HTERT RPE-1 (cell line): ENCODE results near the gene ABHD10.

Experiments
- in situ Hi-C: fragments of 300-500 bp; cut with MboI; formaldehyde crosslinking; loops from 4 replicates; pipeline ENCODE4 v1.14.3; 2020; ENCODE audit warnings: low sequenced_read_pairs

ABHD10 gene

DNA sequence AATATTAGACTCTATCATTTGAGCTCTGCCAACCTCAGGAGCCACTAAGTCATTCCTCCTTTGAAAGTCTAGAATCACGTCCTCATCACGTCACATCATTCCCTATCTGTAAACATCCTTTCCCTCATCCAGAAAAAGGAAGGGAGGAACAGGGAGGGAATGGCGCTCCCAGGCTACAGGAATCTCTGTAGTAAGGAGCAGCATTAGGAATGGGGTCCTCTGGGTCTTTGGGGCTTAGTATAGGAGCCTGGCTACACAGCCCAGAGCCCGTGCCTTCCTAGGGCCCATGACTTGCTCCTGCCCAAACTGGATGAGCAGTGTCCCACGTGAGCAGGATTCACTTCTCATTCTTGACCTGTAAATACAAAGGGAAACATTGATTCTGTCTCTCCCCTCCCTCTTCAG lies 21.5 kb downstream of the ABHD10 start:
- in situ Hi-C loops = no loop called here

DNA sequence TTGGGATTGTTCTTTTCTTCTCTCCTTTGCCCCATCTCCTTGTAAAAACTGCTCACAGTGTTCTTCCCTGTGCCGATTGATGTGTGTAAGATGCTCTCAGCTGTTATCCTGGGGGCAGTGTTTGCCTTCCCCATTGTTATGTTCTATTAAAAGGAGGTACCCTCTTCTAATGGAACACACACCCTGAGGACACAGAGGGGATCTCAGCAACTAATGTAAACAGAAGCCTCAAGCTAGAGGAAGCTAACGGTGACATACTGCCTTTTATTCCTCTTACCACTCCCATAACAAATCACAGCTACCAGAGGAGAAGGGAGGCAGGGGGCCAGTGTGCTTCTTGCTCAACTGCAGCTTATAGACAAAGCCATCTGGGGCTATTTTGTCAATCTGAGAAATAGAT lies 22.1 kb downstream of the ABHD10 start:
- in situ Hi-C loops = no loop called here

DNA sequence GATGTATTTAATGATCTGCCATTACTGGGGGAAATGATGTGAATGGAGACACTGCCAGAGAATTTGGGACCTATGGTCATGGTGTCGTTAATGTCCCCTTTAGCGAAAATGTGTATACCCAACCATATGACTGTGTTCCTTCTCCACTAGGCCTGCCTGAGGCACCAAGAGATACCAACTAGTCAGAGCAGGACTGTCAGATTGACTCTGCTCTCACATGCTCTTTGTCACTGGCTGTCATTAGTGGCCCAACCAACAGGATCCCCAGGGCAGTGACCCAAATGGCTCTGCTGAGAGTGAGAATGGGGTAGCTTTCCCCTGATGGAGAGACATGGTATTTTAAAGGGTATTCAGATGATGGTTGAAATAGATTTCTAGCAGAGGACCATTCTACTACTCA lies 22.7 kb downstream of the ABHD10 start:
- in situ Hi-C loops = no loop called here

DNA sequence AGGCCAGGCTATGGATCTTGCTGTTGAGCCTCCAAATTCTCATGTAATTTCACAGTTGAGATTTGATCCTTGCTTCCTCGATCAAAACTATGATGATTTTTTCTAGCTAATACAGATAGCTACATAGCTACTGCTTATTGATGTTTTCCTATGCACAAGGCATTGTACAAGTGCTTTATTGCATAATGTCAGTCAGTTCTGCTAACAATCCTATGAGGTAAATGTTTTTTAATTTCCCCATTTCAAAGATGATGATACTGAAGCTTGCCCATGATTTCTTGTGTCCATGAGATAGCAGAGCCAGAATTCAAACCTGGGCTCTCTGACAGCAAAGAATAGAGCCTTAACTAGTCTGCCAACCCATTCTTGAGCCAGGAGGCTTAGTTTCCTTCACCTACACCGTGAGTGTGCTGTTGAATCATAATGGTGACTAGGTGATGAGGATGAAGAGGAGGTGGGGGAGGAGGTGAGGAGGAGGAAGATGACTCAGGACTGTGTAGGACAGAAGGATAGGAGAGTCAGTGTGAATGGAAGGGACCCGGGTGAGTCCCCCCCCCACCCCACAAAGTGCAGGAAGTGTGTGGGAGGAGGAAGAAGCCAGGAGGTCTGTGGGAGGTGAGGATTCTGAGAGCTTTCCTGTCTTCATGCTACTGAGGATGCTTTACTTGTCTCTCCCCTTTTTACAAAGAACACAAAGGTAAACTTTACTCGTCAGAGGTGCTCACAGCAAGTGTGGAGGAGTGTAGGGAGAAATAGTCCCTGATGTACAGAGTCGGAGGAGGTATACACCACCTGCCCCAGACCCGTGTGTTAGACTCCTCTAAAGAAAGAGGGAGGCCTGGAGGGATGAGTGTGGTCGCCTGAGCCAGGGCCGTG lies 23.5 kb downstream of the ABHD10 start:
- in situ Hi-C loops = no loop called here

DNA sequence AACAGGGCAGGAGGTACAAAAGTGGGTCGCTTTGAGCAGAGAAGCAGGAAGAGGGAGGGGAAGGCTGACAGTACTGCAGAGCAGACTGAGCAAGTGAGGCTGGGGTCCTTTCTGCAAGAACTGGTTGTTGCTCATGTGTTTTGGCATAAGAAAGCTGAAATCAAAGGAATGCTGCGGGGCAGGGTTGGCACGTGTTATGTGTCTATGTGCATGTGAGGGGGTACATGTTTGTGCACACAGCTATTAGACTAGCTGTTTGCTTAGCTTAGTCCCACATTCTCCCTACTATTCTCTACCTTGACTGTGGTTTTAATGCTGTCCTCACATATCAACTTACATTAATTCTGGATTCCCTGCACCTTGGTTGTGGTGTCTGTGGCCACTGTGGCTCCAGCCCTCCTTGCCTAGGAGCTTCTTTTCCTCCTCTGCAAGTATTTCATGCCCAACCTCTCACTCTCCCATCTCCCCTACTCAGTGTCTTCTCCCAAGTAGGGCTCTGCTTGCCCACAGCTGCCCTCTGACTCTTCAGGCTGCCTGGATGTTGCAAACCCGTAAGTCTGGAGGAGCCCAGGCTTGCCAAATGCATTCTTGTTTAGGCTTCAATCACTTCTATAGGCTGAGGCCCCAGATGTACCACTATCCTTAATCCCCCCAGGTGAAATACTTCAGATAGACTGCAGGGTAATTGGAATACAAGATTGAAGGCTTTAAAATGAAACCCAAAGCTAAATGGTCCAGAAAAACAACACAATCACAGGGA lies 24.7 kb downstream of the ABHD10 start:
- in situ Hi-C loops = no loop called here

DNA sequence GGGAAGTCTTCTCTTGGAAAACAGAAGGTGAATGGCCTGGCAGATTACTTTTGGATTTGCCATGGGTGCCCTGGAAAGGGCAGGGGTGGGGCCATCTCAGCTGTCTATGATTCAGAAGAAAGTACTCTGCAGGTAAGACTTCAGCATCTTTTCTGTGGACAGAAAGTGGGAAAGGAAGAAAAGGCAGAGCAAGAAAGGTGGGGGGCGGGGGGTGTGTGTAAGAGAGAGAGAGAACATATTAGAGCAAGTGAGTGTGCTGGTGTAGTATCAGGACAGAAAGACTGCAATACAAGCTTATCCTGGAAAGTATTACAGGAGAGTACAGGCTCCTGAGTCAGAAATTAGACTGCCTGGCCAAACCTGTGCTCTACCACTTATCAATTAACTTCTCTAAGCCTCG lies 25.4 kb downstream of the ABHD10 start:
- in situ Hi-C loops = no loop called here

DNA sequence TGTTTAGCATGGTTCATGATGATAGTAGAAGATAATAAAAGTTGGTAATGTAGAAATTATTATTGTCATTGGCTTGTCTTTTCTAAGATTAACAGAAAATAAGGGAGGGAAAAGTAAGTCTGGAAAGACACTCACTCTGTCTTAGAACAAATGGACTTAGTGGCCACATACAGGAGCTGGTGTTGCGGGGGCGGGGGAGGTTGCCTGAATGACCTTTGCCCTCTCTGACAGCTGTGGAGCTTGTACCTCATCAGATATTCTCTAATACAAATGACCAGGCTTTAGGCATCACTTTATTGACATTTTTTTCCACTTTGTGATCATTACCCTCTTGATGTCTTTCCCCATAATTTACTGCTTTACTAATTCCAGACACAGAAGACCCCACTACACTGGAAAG lies 25.8 kb downstream of the ABHD10 start:
- in situ Hi-C loops = no loop called here

DNA sequence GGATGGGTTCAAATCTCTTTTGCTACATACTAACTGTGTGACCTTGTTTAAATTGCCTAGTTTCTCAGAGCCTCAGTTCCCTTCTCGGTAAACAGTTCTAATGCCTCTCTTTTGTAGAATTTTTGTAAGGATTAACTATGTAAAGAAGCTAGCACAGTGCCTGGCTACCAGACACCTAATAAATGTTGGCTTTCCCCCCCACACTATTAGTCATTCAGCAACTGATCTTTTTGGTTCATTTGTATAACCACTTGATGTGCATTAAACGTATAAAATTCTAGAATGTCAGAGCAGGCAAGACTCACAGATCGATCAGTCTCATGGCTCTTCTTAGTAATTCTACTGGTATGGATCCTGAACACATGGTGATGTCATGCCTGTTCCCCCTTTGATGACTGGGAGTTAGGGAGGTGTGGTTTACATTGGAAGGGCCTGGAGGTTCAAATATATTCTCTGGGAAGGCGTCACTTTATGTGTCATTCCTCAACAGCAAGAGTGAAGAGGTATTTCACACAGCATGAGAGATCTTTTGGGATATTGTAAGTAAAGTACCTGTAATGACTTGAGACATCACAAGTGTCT lies 26.4 kb downstream of the ABHD10 start:
- in situ Hi-C loops = no loop called here

DNA sequence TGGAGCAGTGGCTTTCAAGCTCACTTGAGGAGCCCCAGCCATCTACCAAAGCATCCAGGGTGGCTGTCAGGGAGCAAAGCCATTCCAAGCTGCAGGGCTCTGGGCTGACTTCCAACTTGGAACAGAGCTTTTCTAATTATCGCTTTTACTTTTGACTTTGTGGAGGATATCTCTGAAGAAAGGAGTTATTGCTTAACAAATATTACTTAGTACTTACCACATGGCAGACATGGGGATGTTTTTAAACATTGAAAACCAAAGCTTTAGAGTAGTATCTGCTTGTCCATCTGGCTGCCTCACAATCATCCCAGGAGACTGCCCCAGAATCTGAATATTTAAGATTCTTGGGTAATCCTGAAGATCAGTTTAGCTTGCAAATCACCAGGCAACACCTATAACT lies 28.8 kb downstream of the ABHD10 start:
- in situ Hi-C loops = no loop called here

DNA sequence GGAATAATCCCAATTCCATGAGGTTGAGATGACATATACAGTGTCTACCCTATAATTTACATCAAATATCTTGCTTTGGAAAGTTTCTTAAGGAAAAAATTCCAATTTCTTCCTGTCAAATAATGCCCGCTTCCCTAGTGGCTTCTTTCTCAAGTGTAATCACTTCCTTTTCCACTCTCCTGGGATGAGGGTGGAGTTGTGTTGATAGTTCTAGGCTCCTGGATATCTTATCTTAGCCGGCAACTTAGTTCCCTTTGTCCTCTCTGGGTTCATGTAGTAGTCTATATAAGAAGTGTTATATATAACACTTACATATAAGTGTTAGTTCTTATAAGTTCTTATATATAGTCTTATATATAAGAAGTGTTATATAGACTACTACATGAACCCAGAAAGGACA lies 30.8 kb downstream of the ABHD10 start:
- in situ Hi-C loops = no loop called here

DNA sequence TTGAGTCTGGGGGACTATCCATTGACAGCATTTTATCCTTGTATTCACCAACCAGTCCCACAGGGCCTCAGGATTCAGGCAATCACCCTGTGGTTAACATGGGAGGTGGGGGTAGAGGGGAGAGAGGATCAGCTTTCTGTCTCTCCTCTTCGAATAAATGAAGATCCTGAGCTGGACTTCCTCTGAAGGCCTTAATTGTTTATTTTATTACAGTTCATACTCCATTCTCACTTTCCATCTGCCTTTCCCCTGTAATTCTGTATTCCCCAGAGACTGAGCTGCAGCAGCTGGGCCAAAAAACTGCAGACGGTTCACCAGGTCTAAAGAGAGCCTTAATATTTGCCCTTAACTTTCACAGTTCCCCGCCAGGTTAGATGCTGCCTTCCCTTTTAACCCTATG lies 31.8 kb downstream of the ABHD10 start:
- in situ Hi-C loops = no loop called here

DNA sequence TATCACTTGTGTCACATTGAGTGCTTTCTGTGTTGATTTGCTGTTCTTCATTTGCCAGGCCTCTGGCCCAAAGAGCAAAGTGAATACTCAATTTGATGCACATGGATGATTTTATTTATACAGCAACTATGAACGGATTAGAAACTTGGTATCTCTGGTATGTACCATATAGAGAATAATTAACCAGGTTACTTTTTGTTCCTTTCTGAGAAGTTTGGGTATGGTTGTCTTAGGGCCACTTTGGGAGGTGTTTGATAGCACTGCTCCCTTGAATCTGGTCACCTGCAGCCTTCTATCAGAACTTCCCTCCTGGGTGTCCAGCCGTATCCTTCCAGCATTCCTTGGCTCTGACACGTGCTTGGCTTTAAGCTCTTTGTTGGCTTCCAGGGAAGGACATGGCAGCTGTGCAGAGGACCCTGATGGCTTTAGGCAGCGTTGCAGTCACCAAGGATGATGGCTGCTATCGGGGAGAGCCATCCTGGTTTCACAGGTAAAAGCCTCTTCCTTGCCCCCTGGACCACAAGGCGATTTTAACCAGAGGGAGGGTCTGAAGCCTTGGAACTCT lies 32.6 kb downstream of the ABHD10 start:
- in situ Hi-C loops = no loop called here

DNA sequence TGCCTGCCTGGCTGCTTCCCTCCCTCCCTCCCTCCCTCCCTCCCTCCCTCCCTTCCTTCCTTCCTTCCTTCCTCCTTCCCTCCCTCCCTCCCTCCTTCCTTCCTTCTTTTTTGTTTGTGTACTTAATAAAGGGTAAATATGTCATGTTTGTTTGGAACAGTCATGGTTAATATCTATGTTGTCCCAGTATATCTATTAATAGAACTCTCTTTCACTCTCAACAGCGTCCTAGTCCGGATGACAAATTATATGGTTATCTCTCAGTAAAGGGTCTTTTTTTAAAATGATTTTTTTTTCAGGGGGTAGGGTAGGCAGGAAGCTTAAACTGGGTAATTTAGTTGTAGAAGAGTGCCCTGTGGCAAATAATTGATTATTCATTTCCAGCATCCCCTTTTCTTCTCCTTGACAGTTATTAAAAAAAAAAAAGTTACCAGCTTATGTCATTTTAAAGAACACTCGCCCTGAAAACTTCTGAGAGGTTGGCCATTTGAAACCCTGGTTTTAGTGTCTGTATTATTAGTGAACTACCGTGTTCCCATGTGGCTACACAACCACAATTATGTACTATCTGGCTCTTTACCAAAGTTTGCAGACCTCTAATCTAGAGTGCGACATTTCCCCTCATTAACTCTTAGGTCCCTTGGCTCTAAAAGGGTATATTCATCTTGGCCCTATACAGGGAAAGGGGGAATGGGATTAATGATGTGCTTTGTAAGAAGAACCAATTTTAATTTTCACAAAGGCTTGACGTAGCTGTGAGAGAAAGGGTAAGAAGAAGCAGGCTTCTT lies 33.6 kb downstream of the ABHD10 start:
- in situ Hi-C loops = no loop called here

DNA sequence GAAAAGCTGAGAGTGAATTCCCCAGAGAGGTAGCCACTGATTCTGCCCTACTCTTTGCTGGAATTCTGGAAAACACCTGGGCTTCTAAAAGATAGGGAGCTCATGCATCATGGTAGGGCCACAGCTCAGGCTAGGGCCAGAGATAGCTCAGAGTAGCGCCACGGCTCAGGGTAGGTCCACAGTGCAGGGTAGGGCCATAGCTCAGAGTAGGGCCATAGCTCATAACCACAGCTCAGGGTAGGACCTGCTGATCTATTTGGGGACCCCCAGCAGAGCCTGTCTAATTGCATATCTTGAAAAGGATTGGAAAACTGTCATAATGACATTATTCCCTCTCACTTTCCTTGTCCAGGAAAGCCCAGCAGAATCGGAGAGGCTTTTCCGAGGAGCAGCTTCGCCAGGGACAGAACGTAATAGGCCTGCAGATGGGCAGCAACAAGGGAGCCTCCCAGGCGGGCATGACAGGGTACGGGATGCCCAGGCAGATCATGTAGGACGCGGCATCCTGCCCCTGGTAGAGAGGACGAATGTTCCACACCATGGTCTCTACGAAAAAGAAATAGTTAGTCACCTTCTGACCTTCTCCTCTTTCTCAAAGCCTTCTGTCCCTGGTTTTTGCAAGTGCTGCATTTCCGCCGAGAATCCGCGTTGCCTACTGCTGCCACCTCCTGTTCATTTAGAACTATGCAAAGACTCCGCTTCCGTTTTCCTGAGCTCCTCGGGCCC lies 34.4 kb downstream of the ABHD10 start:
- in situ Hi-C loops = no loop called here

DNA sequence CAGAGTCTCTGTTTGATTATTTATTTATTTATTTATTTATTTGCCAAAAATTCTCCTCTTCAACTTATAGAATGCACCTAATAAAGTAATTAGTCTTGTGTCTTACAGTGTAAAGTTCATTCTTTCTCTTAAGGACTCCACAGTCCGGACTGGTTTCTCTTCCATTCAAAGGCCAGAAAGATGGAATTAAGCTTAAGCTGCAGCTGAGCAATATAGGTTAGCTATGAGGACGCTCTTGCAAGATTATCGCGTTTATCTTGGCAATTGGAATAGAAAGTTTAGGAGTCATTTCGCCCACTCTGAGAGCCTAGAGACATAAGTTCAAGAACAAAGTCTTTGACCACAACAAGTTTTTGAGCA lies 34.9 kb downstream of the ABHD10 start:
- in situ Hi-C loops = no loop called here

DNA sequence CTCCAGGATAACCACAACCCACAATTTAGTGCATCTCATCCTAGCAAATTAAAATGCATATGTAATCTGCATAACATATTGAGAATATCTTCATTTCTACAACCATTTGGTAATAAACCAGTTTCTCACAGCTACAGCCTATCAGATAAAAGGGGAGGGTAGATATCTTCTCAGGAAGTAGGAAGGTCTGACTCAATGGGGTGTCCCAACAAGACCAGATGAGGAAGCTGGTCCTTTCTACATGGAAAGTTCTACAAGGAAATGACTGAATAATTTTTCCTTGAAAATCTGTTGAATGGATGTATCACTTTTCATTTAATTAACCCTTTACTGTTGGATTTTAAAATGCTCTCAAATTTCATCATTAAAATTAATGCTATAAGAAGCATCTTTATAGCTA lies 38.3 kb downstream of the ABHD10 start:
- in situ Hi-C loops = no loop called here

DNA sequence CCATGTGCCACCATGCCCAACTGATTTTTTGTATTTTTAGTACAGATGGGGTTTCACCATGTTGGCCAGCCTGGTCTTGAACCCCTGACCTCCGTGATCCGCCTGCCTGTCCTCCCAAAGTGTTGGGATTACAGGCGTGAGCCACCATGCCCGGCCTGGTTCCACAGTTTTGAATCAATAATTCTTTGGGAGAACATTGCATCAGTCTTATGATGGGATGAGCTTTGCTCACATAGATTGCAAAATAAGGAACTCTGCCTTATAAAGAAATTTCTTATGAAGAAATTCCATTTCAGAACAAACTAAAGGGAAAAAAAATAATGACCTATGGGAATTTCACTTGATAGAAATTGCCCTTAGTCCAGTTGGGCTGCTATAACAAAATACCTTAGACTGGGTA lies 39.9 kb downstream of the ABHD10 start:
- in situ Hi-C loops = no loop called here

DNA sequence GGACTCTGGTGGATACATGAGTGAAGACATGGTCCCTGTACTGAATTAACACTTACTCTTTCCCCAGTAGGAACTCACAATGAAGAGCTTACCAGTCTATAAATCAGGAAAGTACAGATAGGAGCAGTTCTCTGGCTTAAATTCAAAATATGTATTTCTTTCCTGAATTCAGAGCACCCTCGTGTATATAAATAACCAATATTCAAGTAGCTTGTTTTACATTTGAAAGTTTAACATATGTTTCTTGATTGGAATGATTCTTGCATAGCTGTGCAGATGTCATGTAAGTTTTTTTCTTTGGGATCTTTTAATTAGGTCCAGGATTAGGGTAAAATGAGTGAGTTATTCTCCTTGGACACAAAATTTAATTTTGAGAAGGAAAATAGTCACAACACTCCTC lies 40.9 kb downstream of the ABHD10 start:
- in situ Hi-C loops = no loop called here

DNA sequence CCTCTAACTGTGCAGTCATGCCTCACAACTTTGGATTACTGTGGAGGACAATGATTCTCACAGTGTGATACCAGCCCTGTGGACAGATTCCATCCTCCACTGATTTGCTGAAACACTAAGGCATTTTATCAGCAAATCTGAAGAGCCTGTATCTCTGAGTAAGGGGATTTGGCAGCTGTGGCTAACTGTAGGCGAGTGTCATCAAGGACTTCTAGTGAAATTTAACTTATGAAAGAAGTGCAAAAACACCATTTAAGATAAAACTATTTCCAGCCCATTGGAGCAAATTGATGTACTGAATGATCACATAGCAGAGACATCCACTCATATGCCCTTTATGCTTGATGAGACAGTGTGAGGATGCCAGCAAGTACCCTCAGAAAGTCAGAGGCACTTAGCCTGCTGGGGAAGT lies 41.9 kb downstream of the ABHD10 start:
- in situ Hi-C loops = no loop called here

DNA sequence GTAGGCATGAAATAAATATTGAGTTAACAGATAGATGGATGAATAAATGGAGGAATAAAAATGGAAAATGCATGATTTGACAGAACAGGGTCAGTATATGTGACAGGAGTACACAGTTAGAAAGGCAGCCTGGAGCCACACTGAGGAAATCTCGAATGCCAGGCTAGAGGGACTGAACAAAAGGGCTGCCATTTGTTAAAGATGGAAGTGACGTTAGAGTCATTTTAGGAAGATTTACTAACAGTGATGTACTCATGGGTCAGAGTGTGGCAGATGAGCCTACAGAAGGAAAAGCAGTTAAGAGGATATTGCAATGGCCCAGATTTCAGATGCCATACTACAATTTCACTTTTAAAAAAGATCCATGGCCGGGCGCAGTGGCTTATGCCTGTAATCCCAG lies 48.3 kb downstream of the ABHD10 start:
- in situ Hi-C loops = no loop called here
